HL-60 (cell line): Measurements from ENCODE around the gene CBY1.

Experiments
- DNase-seq, 2 experiments: peaks; one replicate each; pipeline ENCODE4 v3.0.0-alpha.2; 2010 to 2020; ENCODE audit warnings: low read depth in 1 of 2, low spot score in 1 of 2
- H3K27ac ChIP-seq: fragments of 250-450 bp; sonication (Bioruptor Pico); replicated peaks from 2 replicates; pipeline ENCODE4 v1.5.1; 2020; ENCODE audit warnings: mild to moderate bottlenecking, moderate library complexity
- H3K27me3 ChIP-seq: fragments of 250-450 bp; sonication (Bioruptor Pico); 2 replicates; pipeline ENCODE4 v1.5.1; 2021; ENCODE audit warnings: mild to moderate bottlenecking, moderate library complexity; ENCODE audit not compliant: insufficient read depth, poor library complexity, severe bottlenecking
- H3K4me3 ChIP-seq: replicated peaks from 2 replicates; pipeline ENCODE4 v1.5.1; 2011; ENCODE audit warnings: mild to moderate bottlenecking, control low read depth, low read length; ENCODE audit not compliant: insufficient read depth
- GABPA ChIP-seq: IDR thresholded peaks from 2 replicates; pipeline ENCODE4 v1.6.1; 2012; ENCODE audit warnings: low read depth
- POLR2AphosphoS5 ChIP-seq: IDR thresholded peaks from 2 replicates; pipeline ENCODE4 v1.6.1; 2012; ENCODE audit warnings: low read depth
- SPI1 ChIP-seq: IDR thresholded peaks from 2 replicates; pipeline ENCODE4 v1.6.1; 2012; ENCODE audit warnings: low read depth, mild to moderate bottlenecking, borderline replicate concordance
- TF ChIP-seq, protein P1 (sequence below): IDR thresholded peaks from 2 replicates; pipeline ENCODE4 v1.6.1; 2012; ENCODE audit warnings: low read depth; ENCODE audit not compliant: insufficient replicate concordance
- TF ChIP-seq, protein P2 (sequence below): IDR thresholded peaks from one replicate; pipeline ENCODE4 v1.5.1; 2011; ENCODE audit warnings: low read length, control low read depth, inconsistent platforms; ENCODE audit not compliant: insufficient read depth

CBY1 gene

DNA sequence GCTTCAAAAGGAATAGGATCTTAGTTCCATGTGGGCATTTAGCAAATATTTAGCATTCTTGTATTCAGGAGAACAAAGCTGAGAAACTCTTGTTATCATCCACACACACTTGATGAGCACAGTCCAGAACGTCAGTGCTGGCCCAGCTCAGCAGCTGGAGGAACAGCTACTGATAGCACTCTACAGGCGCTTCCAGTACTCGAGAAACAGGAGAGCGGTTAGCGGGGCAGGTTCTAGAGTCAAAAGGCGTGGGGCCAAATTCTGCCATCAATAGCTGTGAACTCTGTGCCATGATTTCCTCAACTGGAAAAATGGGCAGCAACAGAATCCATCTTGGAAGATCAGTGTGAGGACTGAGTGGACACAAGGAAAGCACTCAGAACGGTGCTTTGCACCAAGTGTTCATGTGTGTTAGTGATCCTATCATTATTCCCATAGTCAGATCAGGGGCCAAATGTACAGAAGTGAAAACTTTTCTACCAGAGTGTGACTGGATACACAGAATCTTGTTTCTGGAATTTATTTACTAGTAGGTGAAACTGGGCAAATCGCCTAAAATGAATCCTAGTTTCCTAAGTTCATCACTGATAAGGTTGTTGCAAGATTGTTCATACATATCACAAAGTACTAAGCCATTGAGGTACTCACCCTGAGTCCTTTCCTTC lies 41.1 kb downstream of the CBY1 start:
- Histone ChIP-seq H3K27me3 (no peaks in the 10 kb centered on the region), H3K27ac (no peak overlapping the region), H3K4me3 (no peak overlapping the region)
- DNase-seq: no peak
- TF ChIP-seq, protein P1, sequence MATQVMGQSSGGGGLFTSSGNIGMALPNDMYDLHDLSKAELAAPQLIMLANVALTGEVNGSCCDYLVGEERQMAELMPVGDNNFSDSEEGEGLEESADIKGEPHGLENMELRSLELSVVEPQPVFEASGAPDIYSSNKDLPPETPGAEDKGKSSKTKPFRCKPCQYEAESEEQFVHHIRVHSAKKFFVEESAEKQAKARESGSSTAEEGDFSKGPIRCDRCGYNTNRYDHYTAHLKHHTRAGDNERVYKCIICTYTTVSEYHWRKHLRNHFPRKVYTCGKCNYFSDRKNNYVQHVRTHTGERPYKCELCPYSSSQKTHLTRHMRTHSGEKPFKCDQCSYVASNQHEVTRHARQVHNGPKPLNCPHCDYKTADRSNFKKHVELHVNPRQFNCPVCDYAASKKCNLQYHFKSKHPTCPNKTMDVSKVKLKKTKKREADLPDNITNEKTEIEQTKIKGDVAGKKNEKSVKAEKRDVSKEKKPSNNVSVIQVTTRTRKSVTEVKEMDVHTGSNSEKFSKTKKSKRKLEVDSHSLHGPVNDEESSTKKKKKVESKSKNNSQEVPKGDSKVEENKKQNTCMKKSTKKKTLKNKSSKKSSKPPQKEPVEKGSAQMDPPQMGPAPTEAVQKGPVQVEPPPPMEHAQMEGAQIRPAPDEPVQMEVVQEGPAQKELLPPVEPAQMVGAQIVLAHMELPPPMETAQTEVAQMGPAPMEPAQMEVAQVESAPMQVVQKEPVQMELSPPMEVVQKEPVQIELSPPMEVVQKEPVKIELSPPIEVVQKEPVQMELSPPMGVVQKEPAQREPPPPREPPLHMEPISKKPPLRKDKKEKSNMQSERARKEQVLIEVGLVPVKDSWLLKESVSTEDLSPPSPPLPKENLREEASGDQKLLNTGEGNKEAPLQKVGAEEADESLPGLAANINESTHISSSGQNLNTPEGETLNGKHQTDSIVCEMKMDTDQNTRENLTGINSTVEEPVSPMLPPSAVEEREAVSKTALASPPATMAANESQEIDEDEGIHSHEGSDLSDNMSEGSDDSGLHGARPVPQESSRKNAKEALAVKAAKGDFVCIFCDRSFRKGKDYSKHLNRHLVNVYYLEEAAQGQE: no peak
- TF ChIP-seq, protein P2, sequence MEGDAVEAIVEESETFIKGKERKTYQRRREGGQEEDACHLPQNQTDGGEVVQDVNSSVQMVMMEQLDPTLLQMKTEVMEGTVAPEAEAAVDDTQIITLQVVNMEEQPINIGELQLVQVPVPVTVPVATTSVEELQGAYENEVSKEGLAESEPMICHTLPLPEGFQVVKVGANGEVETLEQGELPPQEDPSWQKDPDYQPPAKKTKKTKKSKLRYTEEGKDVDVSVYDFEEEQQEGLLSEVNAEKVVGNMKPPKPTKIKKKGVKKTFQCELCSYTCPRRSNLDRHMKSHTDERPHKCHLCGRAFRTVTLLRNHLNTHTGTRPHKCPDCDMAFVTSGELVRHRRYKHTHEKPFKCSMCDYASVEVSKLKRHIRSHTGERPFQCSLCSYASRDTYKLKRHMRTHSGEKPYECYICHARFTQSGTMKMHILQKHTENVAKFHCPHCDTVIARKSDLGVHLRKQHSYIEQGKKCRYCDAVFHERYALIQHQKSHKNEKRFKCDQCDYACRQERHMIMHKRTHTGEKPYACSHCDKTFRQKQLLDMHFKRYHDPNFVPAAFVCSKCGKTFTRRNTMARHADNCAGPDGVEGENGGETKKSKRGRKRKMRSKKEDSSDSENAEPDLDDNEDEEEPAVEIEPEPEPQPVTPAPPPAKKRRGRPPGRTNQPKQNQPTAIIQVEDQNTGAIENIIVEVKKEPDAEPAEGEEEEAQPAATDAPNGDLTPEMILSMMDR: no peak

DNA sequence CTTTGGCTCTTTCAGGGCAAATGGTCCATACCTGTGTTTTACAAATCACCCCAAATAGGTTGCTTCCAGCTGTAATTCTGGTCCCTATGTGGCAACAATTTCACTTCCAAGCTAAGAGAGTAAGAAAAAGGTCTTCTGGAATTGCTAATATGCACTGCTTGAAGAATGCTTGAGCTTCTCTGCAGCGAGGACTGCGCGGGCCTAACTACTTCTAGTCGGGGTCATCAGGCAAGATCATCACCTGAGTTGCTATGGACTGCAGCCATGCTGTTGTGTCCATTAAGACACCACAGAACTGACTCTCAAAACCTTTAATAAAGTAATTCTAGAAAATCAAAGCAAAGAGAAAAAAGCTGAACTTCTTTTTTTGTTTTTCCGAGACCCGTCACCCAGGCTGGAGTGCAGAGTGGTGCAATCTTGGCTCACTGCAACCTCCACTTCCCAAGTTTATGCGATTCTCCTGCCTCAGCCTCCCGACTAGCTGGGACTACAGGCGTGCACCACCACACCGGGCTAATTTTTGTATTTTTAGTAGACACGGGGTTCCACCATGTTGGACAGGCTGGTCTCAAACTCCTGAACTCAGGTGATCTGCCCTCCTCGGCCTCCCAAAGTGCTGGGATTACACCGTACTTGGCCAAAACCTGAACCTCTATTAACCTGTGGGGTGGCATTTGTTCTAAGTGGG lies 42.1 kb downstream of the CBY1 start:
- TF ChIP-seq POLR2AphosphoS5 (no peak), SPI1 (no peak), GABPA (no peak)
- TF ChIP-seq, protein P2: no peak
- TF ChIP-seq, protein P1: no peak
- no peak for DNase-seq
- H3K4me3 ChIP-seq: no peak overlapping the region
- H3K27ac ChIP-seq: no peak overlapping the region
- H3K27me3 ChIP-seq: no peaks in the 10 kb centered on the region

DNA sequence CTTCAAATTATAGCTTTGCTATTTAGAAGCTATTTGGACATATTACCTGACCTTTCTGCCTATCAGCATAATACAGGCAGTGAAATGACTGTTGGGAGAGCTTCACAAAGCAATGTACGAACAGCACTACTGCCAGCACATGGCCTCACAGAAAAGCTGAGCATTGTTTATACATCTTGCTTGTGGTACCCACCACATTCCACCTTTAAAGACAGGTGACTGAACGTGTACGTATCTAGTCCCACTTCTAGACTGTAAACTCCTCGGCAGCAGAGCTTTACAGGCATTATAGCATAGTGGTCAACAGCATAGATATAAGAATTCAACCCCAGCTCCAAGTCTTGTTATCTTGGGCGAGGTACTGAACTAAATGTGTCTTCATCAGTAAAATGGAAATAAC lies 42.7 kb downstream of the CBY1 start:
- Histone ChIP-seq H3K4me3 (no peak overlapping the region), H3K27me3 (no peaks in the 10 kb centered on the region), H3K27ac (no peak overlapping the region)
- TF ChIP-seq, protein P1: no peak
- TF ChIP-seq POLR2AphosphoS5 (no peak), SPI1 (no peak), GABPA (no peak)
- TF ChIP-seq, protein P2: no peak
- DNase-seq: no peak
